Heart left ventricle (tissue), 16 donors: ENCODE results near the gene SLIT3. TPM values are rescaled to one million over a fixed set of nuclear protein-coding genes. Genes with fewer than 3 reads are reported as not detected.

Experiments used
- ATAC-seq, 4 donors: fragments of 200-7000 bp; cut with Tn5 transposase; one replicate each; pipeline ENCODE4 v1.9.1; 2020 to 2022; ENCODE audit warnings: moderate library complexity in 4 of 4, mild to moderate bottlenecking in 3 of 4, moderate number of reproducible peaks in 1 of 4
- DNase-seq, 5 donors: peaks; one replicate each; pipeline ENCODE4 v3.0.0-alpha.2; 2020
- H3K27ac ChIP-seq, 12 donors: fragments of 200-600 bp; sonication (generic) in 4 of 12; one replicate each; pipeline versions ENCODE4 v1.5.0 to v1.8.0; 2016 to 2022; ENCODE audit warnings: mild to moderate bottlenecking in 2 of 12
- H3K27me3 ChIP-seq, 9 donors: fragments of 200-600 bp; sonication (generic) in 2 of 9; one replicate each; pipeline versions ENCODE4 v1.5.1 to v1.8.0; 2016 to 2022; ENCODE audit warnings: mild to moderate bottlenecking in 3 of 9
- H3K36me3 ChIP-seq, 9 donors: fragments of 200-600 bp; sonication (generic) in 2 of 9; one replicate each; pipeline versions ENCODE4 v1.5.0 to v1.8.0; 2018 to 2022; ENCODE audit warnings: mild to moderate bottlenecking in 2 of 9
- H3K4me1 ChIP-seq, 12 donors: fragments of 200-600 bp; sonication (generic) in 4 of 12; one replicate each; pipeline versions ENCODE4 v1.5.0 to v1.8.0; 2016 to 2022; ENCODE audit warnings: mild to moderate bottlenecking in 3 of 12
- H3K4me3 ChIP-seq, 12 donors: fragments of 200-600 bp; sonication (generic) in 4 of 12; one replicate each; pipeline versions ENCODE4 v1.5.0 to v1.8.0; 2017 to 2022; ENCODE audit warnings: mild to moderate bottlenecking in 9 of 12, moderate library complexity in 4 of 12
- H3K9me3 ChIP-seq, 12 donors: fragments of 200-600 bp; sonication (generic) in 4 of 12; one replicate each; pipeline versions ENCODE4 v1.5.0 to v1.8.0; 2016 to 2022; ENCODE audit warnings: mild to moderate bottlenecking in 1 of 12
- POLR2A ChIP-seq, 2 donors: fragments of 450-650 bp; IDR thresholded peaks; one replicate each; pipeline ENCODE4 v1.6.1; 2017; ENCODE audit warnings: antibody characterized with exemption in 2 of 2, mild to moderate bottlenecking in 2 of 2, moderate library complexity in 2 of 2
- WGBS, 4 donors: extraction: QIAGEN DNeasy Blood & Tissue Kit in 2 of 4; methylation state at CpG; one replicate each; pipeline versions ENCODE4 v1.1.5 to v1.1.7; 2013 to 2018; 5-methylcytosine and 5-hydroxymethylcytosine counted together
- intact Hi-C, 10 donors: fragments of 100-400 bp; cut with DNase I; formaldehyde crosslinking; loops; one replicate each; pipeline versions ENCODE4 v1.11.1 to v1.14.2; 2022
- polyA plus RNA-seq, 2 donors: library from polyadenylated mRNA; stranded (reverse); fragments of 200-250 nt; gene quantifications; one replicate each; pipeline ENCODE4 v1.2.3, GENCODE V29; 2013
- total RNA-seq, 9 donors: library from RNA; depleted of rRNA in 2 of 9; stranded (reverse); fragments of >200 nt in 2 of 9; fragmentation: NEBNext Ultra II Directional in 3 of 9; extraction: Animal tissue kit (Norgen Biotek cat#: 25700) in 3 of 9; gene quantifications; one replicate each; pipeline versions ENCODE4 v1.1.0 to v1.2.4, GENCODE V29; 2016 to 2023
- TF ChIP-seq, protein P1 (sequence below), 12 donors: fragments of 200-600 bp; sonication (generic) in 4 of 12; IDR thresholded peaks; one replicate each; pipeline versions ENCODE4 v1.5.0 to v1.8.0; 2018 to 2022; ENCODE audit warnings: antibody characterized with exemption in 12 of 12, mild to moderate bottlenecking in 5 of 12
- donor health status: ischemic (EF 13 %, LVEDD 7.1; RV severe dilation, severe dysfunction).
- donor health status: healthy with polysubstance abuse.
- donor health status: DM: no; HTN: yes; CAD: no.
- donor health status: DM: no; HTN: no; CAD: no.
- donor health status: ischemic (EF 25% LVEDD 6.9; RV normal size, moderate dysfunction).
- donor health status: ischemic (EF 25% LVEDD 5.7; RV mildly dilated, moderate dysfunction).
- donor health status: healthy.
- donor health status: DM: yes; HTN: yes; CAD: no.
- donor health status: ischemic (EF 35%, LVEDD 5.7; RV mildly dilated, moderate dysfunction).
- donor health status: nonischemic (EF 11% LVEDD 7.7; RV severe dilation, severe dysfunction).
- donor health status: DM: yes; HTN: yes; CAD: no.
- donor health status: PGD.
- donor health status: ischemic (EF 29% LVEDD 5.4; RV normal size, mild dysfunction).
- donor health status: nonischemic (EF 23%, LVEDD 6.1; RV moderate dilation, normal function).

The SLIT3 gene
- total and polyA plus RNA-seq, 11 donors: 2.3 to 40.3 (median 14.4) TPM

DNA sequence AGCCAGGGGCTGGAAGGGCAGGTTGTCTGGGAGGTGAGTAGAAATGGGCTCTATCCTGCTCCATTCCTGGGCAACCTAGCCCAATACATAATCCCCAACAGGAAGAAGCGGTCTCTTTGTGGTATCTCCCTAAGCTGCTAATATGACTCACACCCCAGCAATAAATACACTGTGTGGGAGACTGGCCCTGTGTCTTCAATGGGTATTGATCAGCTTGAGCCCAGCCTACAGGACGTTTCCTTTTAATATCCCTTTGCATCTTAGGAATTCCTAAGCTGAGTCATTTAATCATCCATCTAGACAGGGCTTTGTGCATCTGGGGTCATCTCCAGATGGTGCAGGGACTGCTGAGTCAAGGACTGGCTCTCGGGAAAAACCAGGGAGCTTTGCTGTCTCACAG, 514.8 kb downstream of the SLIT3 start:
- 68 to 89% (median 79%) methylated on average over 3 of the region's 3 CpGs for WGBS, 4 donors
- TF ChIP-seq, protein P1, sequence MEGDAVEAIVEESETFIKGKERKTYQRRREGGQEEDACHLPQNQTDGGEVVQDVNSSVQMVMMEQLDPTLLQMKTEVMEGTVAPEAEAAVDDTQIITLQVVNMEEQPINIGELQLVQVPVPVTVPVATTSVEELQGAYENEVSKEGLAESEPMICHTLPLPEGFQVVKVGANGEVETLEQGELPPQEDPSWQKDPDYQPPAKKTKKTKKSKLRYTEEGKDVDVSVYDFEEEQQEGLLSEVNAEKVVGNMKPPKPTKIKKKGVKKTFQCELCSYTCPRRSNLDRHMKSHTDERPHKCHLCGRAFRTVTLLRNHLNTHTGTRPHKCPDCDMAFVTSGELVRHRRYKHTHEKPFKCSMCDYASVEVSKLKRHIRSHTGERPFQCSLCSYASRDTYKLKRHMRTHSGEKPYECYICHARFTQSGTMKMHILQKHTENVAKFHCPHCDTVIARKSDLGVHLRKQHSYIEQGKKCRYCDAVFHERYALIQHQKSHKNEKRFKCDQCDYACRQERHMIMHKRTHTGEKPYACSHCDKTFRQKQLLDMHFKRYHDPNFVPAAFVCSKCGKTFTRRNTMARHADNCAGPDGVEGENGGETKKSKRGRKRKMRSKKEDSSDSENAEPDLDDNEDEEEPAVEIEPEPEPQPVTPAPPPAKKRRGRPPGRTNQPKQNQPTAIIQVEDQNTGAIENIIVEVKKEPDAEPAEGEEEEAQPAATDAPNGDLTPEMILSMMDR (IDR thresholded peaks at IDR 0.05): no peak
- no peak for TF ChIP-seq POLR2A (IDR thresholded peaks at IDR 0.05)
- DNase-seq: no peak
- no peaks in the 10 kb centered on the region for H3K4me1 ChIP-seq
- no peaks in the 10 kb centered on the region for H3K27me3 ChIP-seq
- H3K9me3 ChIP-seq: no peaks in the 10 kb centered on the region
- H3K4me3 ChIP-seq: no peak overlapping the region
- no peak overlapping the region for H3K27ac ChIP-seq
- no peaks in the 10 kb centered on the region for H3K36me3 ChIP-seq
- no peak for ATAC-seq
- intact Hi-C loops: no loop called here

DNA sequence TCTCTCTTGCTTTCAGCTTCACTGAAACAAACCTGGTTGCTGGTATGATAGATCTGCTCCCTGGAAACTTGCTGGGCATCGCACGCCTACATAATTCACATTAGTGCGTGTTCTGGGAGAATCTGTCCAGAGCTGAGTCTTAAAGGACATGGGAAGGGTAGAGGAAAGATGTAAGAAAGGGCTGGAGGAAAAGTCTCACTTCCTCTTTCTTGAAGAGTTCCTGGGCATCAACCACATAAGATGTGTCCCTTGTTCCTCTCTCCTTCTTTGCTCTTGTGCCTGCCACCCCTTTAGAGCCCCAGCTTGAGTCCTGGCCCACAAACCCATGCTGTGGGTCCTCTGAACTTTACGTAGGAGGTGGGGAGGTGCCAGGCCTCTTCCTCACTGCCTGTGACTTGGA, 516.5 kb downstream of the SLIT3 start:
- intact Hi-C loops: no loop called here
- TF ChIP-seq POLR2A (IDR thresholded peaks at IDR 0.05): no peak
- TF ChIP-seq, protein P1 (IDR thresholded peaks at IDR 0.05): no peak

DNA sequence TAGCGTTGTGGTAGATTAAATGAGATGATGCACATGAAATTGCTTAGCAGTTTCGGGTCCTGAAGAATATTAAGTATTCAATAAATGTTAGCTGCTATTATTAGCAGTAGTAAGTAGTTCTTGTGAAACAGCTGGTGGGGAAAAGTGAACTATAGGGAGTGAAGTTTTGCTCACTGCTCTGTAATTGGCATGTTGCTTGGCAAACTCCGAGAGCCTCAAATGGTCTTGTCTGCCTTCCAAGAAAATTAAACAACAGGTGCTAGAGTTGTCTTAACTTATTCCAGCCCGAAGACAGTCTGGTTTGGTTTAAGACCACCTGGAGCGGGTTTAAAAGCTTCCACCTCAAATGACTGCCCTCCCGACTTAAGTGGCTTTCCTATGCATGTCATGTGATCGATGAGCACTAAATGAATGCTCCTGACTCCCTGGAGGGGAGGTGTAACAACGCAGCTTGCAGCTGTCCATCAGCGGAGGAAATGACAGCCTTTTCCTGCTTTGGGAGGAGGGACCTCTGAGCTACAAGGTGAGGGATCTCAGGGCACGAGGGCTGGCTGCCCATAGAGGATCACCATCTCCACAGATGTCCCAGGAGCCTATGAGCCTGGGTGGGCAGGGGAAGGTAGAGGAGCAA, 518.9 kb downstream of the SLIT3 start:
- H3K27ac ChIP-seq: no peak overlapping the region
- intact Hi-C loops: no loop called here
- DNase-seq (no peak), ATAC-seq (no peak)
- no peak for TF ChIP-seq POLR2A (IDR thresholded peaks at IDR 0.05)
- TF ChIP-seq, protein P1 (IDR thresholded peaks at IDR 0.05): no peak
- no peaks in the 10 kb centered on the region for H3K36me3 ChIP-seq
- no peak overlapping the region for H3K4me3 ChIP-seq
- H3K4me1 ChIP-seq: no peaks in the 10 kb centered on the region
- H3K9me3 ChIP-seq: no peaks in the 10 kb centered on the region
- WGBS, 4 donors: 64 to 79% (median 67%) methylated on average over 10 of the region's 10 CpGs
- H3K27me3 ChIP-seq: no peaks in the 10 kb centered on the region

More for the DNA sequence above, 516.5 kb downstream of the SLIT3 start:
- H3K4me3 ChIP-seq: no peak overlapping the region
- no peaks in the 10 kb centered on the region for H3K4me1 ChIP-seq
- DNase-seq (no peak), ATAC-seq (no peak)
- H3K27ac ChIP-seq: no peak overlapping the region
- 92 to 96% (median 94%) methylated on average over 4 of the region's 4 CpGs for WGBS, 4 donors
- H3K36me3 ChIP-seq: no peaks in the 10 kb centered on the region
- no peaks in the 10 kb centered on the region for H3K27me3 ChIP-seq
- H3K9me3 ChIP-seq: no peaks in the 10 kb centered on the region

DNA sequence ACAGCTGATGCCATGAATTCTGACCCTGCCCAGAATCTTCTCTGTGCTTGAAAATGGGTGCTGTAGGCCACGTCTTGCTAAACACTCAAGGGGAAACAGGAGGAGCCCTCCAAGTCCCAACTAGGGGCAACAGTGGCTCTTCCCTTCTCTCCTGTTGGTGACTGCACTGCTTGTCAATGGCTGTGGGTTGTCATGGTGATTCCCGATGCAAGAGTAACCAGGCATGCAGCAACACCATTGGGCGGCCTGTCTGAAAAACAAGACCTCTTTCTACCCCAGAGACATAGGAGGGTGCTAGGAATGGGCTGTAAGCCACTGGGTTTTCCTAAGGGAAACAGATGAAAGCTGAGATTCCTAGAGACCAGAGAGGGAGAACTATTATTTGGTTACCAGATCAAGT, 520.1 kb downstream of the SLIT3 start:
- TF ChIP-seq, protein P1 (IDR thresholded peaks at IDR 0.05): no peak
- no peak for TF ChIP-seq POLR2A (IDR thresholded peaks at IDR 0.05)
- ATAC-seq: no peak
- H3K27ac ChIP-seq: no peak overlapping the region
- H3K9me3 ChIP-seq: no peaks in the 10 kb centered on the region
- intact Hi-C loops: no loop called here
- no peaks in the 10 kb centered on the region for H3K27me3 ChIP-seq
- DNase-seq: no peak
- H3K36me3 ChIP-seq: no peaks in the 10 kb centered on the region
- 86 to 96% (median 91%) methylated on average over 3 of the region's 3 CpGs for WGBS, 4 donors
- no peak overlapping the region for H3K4me3 ChIP-seq
- H3K4me1 ChIP-seq: no peaks in the 10 kb centered on the region
